SK-N-SH (cell line): ENCODE results near the gene RANGAP1. TPM values are rescaled to one million over a fixed set of nuclear protein-coding genes. Genes with fewer than 3 reads are reported as not detected.
A peak's percentile ranks its signal among the peaks of the same experiment; 100 is the strongest.

Experiments
- CTCF ChIA-PET: fragments of 300-600, 350-600 bp; formaldehyde crosslinking; extraction: SDS; loops from one replicate; lab custom pipeline; 2021; lab: Yijun Ruan, JAX
- POLR2A ChIA-PET: fragments of 350-600 bp; sonication (Branson Sonifier 250); formaldehyde crosslinking; extraction: SDS; loops from one replicate; lab custom pipeline; 2020; ENCODE audit warnings: antibody characterized with exemption, inconsistent platforms; lab: Yijun Ruan, JAX
- DNase-seq: peaks from one replicate; pipeline ENCODE4 v3.0.0; 2012
- H2AFZ ChIP-seq: fragments of 200-600 bp; sonication (generic); 2 replicates; pipeline ENCODE4 v1.8.1; 2016; ENCODE audit warnings: antibody characterized with exemption, mild to moderate bottlenecking, low read depth
- H3F3A ChIP-seq: fragments of 200-600 bp; sonication (generic); replicated peaks from 2 replicates; pipeline ENCODE3; 2016; ENCODE audit warnings: antibody characterized with exemption, mild to moderate bottlenecking; ENCODE audit not compliant: insufficient read depth
- H3K27ac ChIP-seq, 2 experiments: fragments of 200-500 bp in 1 of 2; fragments of 200-600 bp in 1 of 2; sonication (Bioruptor generic) in 1 of 2; sonication (generic), shearing (Covaris generic) in 1 of 2; 2 replicates each; pipeline versions ENCODE4 v1.5.1 to v1.6.1; 2014 to 2016; ENCODE audit warnings: low read depth in 2 of 2, inconsistent platforms in 1 of 2, low read length in 1 of 2, mild to moderate bottlenecking in 1 of 2, mixed read lengths in 1 of 2
- H3K27me3 ChIP-seq: fragments of 200-600 bp; sonication (generic), shearing (Covaris generic); 2 replicates; pipeline ENCODE4 v1.6.1; 2016; ENCODE audit warnings: mixed run types; ENCODE audit not compliant: insufficient read depth
- H3K36me3 ChIP-seq, 2 experiments: fragments of 200-500 bp in 1 of 2; fragments of 200-600 bp in 1 of 2; sonication (Bioruptor generic) in 1 of 2; sonication (generic) in 1 of 2; replicated peaks in 1 of 2; 2 replicates each; pipeline versions ENCODE3 to v1.5.1; 2014 to 2016; ENCODE audit warnings: low read length in 1 of 2, mild to moderate bottlenecking in 1 of 2; ENCODE audit not compliant: insufficient read depth in 2 of 2, control insufficient read depth in 1 of 2
- H3K4me1 ChIP-seq, 2 experiments: fragments of 200-500 bp in 1 of 2; fragments of 200-600 bp in 1 of 2; sonication (Bioruptor generic) in 1 of 2; sonication (generic), shearing (Covaris generic) in 1 of 2; 2 replicates each; pipeline versions ENCODE4 v1.5.1 to v1.6.1; 2014 to 2016; ENCODE audit warnings: low read depth in 1 of 2, low read length in 1 of 2, mixed run types in 1 of 2; ENCODE audit not compliant: insufficient read depth in 2 of 2, control insufficient read depth in 1 of 2
- H3K4me2 ChIP-seq: fragments of 200-600 bp; sonication (generic), shearing (Covaris generic); 2 replicates; pipeline ENCODE4 v1.6.1; 2017; ENCODE audit warnings: mixed run types
- H3K4me3 ChIP-seq, 2 experiments: fragments of 200-500 bp in 1 of 2; fragments of 200-600 bp in 1 of 2; sonication (Bioruptor generic) in 1 of 2; sonication (generic), shearing (Covaris generic) in 1 of 2; 2 replicates each; pipeline versions ENCODE4 v1.5.1 to v1.8.1; 2014 to 2016; ENCODE audit warnings: low read depth in 2 of 2, inconsistent platforms in 1 of 2, low read length in 1 of 2, mild to moderate bottlenecking in 1 of 2, mixed read lengths in 1 of 2, moderate library complexity in 1 of 2
- H3K79me2 ChIP-seq: fragments of 200-600 bp; sonication (generic); 2 replicates; pipeline ENCODE4 v1.8.1; 2017; ENCODE audit warnings: mild to moderate bottlenecking; ENCODE audit not compliant: insufficient read depth
- H3K9ac ChIP-seq: fragments of 200-600 bp; sonication (generic); 2 replicates; pipeline ENCODE4 v1.6.1; 2017; ENCODE audit warnings: mixed run types
- H3K9me2 ChIP-seq: fragments of 200-600 bp; sonication (generic); 2 replicates; pipeline ENCODE4 v1.6.1; 2017; ENCODE audit warnings: mixed run types
- H3K9me3 ChIP-seq: fragments of 200-600 bp; sonication (generic); 2 replicates; pipeline ENCODE4 v1.6.1; 2017; ENCODE audit warnings: mixed run types, mild to moderate bottlenecking, moderate library complexity
- H4K20me1 ChIP-seq: fragments of 200-600 bp; sonication (generic); 2 replicates; pipeline ENCODE4 v1.6.1; 2017; ENCODE audit warnings: mild to moderate bottlenecking, mixed run types; ENCODE audit not compliant: insufficient read depth
- CHD2 ChIP-seq: fragments of 150-350 bp; IDR thresholded peaks from 2 replicates; pipeline ENCODE4 v1.6.1; 2018; ENCODE audit warnings: low read length; ENCODE audit not compliant: partially characterized antibody
- EZH2phosphoT487 ChIP-seq: fragments of 200-600 bp; sonication (generic); IDR thresholded peaks from 2 replicates; pipeline ENCODE4 v1.6.1; 2017; ENCODE audit warnings: low read depth, mixed run types, mild to moderate bottlenecking, antibody characterized with exemption, moderate library complexity, borderline replicate concordance
- FOXM1 ChIP-seq: IDR thresholded peaks from 2 replicates; pipeline ENCODE4 v1.4.0; 2012; ENCODE audit warnings: low read depth, mild to moderate bottlenecking
- GABPA ChIP-seq: IDR thresholded peaks from 2 replicates; pipeline ENCODE4 v1.4.0; 2012; ENCODE audit warnings: low read depth, mild to moderate bottlenecking
- GATA2 ChIP-seq: sonication (generic); formaldehyde crosslinking; IDR thresholded peaks from 2 replicates; pipeline ENCODE4 v1.5.0; 2020; ENCODE audit warnings: mild to moderate bottlenecking, missing genetic modification reagents
- JUND ChIP-seq: IDR thresholded peaks from 2 replicates; pipeline ENCODE4 v1.4.0; 2012
- MEF2A ChIP-seq: IDR thresholded peaks from 2 replicates; pipeline ENCODE4 v1.4.0; 2012; ENCODE audit warnings: low read depth, borderline replicate concordance
- NFIC ChIP-seq: IDR thresholded peaks from 2 replicates; pipeline ENCODE4 v1.4.0; 2012; ENCODE audit warnings: borderline replicate concordance
- NRF1 ChIP-seq: IDR thresholded peaks from 2 replicates; pipeline ENCODE4 v1.6.1; 2012; ENCODE audit warnings: low read depth, mild to moderate bottlenecking, low read length
- REST ChIP-seq: IDR thresholded peaks from 2 replicates; pipeline ENCODE4 v1.6.1; 2012; ENCODE audit warnings: mild to moderate bottlenecking, low read depth, low read length, moderate library complexity
- RXRA ChIP-seq: IDR thresholded peaks from 2 replicates; pipeline ENCODE4 v1.4.0; 2012; ENCODE audit warnings: low read depth, mild to moderate bottlenecking, borderline replicate concordance
- SMC3 ChIP-seq: IDR thresholded peaks from 2 replicates; pipeline ENCODE4 v1.6.1; 2012; ENCODE audit warnings: low read depth, low read length, improper control_type of control experiment
- TAF1 ChIP-seq: IDR thresholded peaks from 2 replicates; pipeline ENCODE4 v1.6.1; 2012; ENCODE audit warnings: low read depth, mild to moderate bottlenecking, low read length, moderate library complexity, borderline replicate concordance
- USF1 ChIP-seq: IDR thresholded peaks from 2 replicates; pipeline ENCODE4 v1.4.0; 2012; ENCODE audit warnings: low read depth, borderline replicate concordance
- whole genome bisulfite sequencing: methylation state at CpG from one replicate; pipeline ENCODE4 v1.1.6; 2017; ENCODE audit warnings: low lambda C conversion rate; 5-methylcytosine and 5-hydroxymethylcytosine counted together
- polyA plus RNA-seq, 3 experiments: library from polyadenylated mRNA; depleted of rRNA; stranded (reverse); fragments of >200 nt; gene quantifications; 2 replicates each; pipeline ENCODE4 v1.2.3, GENCODE V29; 2012

The RANGAP1 gene
- polyA plus RNA-seq, 1 of the 3 experiments (the other 2 are of a cell fraction): 67.1 TPM

- 12% methylated on average over 5 of the region's 5 CpGs for WGBS
- Histone ChIP-seq H3K27ac (peak overlapping the region; percentile 61 to 67; a peak in 3 of 4 replicates), H3K4me2 (peak overlapping the region; percentile 80), H2AFZ (no peak overlapping the region), H3K9me3 (no peaks in the 10 kb centered on the region), H3K79me2 (peaks cover 74% of the 10 kb centered on the region), H3K4me1 (peaks cover 3 to 16% of the 10 kb centered on the region in 2 experiments; a peak in 3 of 4 replicates), H3K9me2 (no peaks in the 10 kb centered on the region), H3K4me3 (peak overlapping the region; percentile 64 to 65), H3K9ac (peak overlapping the region; percentile 93), H3K36me3 (no peaks in the 10 kb centered on the region), H3K27me3 (no peaks in the 10 kb centered on the region), H3F3A (peaks cover 8% of the 10 kb centered on the region), H4K20me1 (no peaks in the 10 kb centered on the region)
- no peak for DNase-seq
- TF ChIP-seq JUND (no peak), GATA2 (no peak), TAF1 (no peak), GABPA (no peak), NRF1 (no peak), EZH2phosphoT487 (no peak), SMC3 (no peak), USF1 (no peak), REST (no peak), NFIC (no peak), RXRA (no peak), CHD2 (no peak), MEF2A (no peak), FOXM1 (no peak)
- ChIA-PET POLR2A (no interaction called here), CTCF (no interaction called here)
Observed at GRCh38 chr22:41302811-41303210, 16.8 kb upstream of the RANGAP1 start.
